ENCODE results near the gene MITF. TPM values are rescaled to one million over a fixed set of nuclear protein-coding genes. Genes with fewer than 3 reads are reported as not detected.

The MITF gene
- total RNA-seq, 1 experiment from 2014 or later = 40.3 TPM

DNA sequence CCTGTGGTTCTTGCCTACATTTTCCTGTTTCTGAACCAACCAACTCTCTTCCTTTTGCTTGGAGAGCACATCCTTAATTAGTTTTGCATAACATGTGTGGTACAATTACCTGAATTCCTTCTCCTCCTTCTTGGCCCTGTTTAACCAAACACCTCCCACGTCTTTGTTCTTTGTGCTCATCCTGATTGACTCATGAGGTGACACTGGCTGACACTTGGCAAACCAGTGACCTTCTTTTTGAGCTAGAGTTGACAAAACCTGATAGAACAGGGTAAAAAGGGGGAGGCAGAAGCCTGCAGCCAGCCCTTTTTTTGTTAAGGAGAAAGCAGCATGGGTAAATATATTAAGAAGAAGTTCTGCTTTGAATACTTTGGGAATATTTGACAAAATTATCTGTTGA, 161.1 kb downstream of the MITF start:
- peaks cover 4% of the 10 kb centered on the region for H3K36me3 Mint-ChIP-seq (ENCODE audit: insufficient read depth, unreplicated experiment)
- CTCF ChIA-PET = interaction anchor here (0.6 kb wide), 1 partner anchor 18 kb away, joined by 3 read pairs; no protein-coding TSS in a partner anchor
- H3K9me3 Mint-ChIP-seq (ENCODE audit: low read depth, unreplicated experiment) = no peaks in the 10 kb centered on the region
- BruUV-seq (replicated peaks) = no TSS peak
- peaks cover 39% of the 10 kb centered on the region for H3K4me1 Mint-ChIP-seq (ENCODE audit: low read depth, unreplicated experiment)
- H3K4me3 Mint-ChIP-seq (ENCODE audit: low read depth, unreplicated experiment) = no peak overlapping the region
- DNase-seq = no peak
- TF ChIP-seq, protein P1, sequence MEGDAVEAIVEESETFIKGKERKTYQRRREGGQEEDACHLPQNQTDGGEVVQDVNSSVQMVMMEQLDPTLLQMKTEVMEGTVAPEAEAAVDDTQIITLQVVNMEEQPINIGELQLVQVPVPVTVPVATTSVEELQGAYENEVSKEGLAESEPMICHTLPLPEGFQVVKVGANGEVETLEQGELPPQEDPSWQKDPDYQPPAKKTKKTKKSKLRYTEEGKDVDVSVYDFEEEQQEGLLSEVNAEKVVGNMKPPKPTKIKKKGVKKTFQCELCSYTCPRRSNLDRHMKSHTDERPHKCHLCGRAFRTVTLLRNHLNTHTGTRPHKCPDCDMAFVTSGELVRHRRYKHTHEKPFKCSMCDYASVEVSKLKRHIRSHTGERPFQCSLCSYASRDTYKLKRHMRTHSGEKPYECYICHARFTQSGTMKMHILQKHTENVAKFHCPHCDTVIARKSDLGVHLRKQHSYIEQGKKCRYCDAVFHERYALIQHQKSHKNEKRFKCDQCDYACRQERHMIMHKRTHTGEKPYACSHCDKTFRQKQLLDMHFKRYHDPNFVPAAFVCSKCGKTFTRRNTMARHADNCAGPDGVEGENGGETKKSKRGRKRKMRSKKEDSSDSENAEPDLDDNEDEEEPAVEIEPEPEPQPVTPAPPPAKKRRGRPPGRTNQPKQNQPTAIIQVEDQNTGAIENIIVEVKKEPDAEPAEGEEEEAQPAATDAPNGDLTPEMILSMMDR (IDR thresholded peaks at IDR 0.05; ENCODE audit: unreplicated experiment) = no peak
- no peak overlapping the region for H3K27ac Mint-ChIP-seq (ENCODE audit: unreplicated experiment)
- intact Hi-C loops (cut with micrococcal nuclease; ENCODE audit: unreplicated experiment) = no loop called here
- no peaks in the 10 kb centered on the region for H3K27me3 Mint-ChIP-seq (ENCODE audit: unreplicated experiment)

DNA sequence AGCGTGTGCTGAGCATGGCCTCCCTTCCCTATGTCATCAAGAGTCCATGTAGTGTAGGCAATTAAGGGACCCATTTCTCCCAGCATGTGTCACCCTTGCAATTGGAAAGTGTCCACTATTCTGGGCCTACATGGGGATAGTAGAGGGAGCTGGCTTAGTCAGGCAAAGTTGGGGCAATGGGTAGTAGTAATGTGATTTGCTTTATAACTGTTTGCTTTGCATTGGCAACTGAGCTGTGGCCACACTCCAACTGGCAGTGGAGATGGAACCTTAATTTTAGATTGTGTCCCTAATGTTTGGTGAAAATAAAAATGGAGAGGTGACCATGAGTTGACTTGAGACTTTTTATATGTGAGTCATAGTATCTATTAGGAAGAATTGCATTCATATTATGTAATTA, 162.5 kb downstream of the MITF start:
- no peak overlapping the region for H3K4me3 Mint-ChIP-seq (ENCODE audit: low read depth, unreplicated experiment)
- peaks cover 4% of the 10 kb centered on the region for H3K36me3 Mint-ChIP-seq (ENCODE audit: insufficient read depth, unreplicated experiment)
- H3K9me3 Mint-ChIP-seq (ENCODE audit: low read depth, unreplicated experiment) = no peaks in the 10 kb centered on the region
- CTCF ChIA-PET = interaction anchor here (0.9 to 1.2 kb wide), 2 partner anchors 10 to 21 kb away, joined by 3 to 8 read pairs; no protein-coding TSS in a partner anchor
- no peak overlapping the region for H3K27ac Mint-ChIP-seq (ENCODE audit: unreplicated experiment)
- no TSS peak for BruUV-seq (replicated peaks)
- intact Hi-C loops (cut with micrococcal nuclease; ENCODE audit: unreplicated experiment) = no loop called here
- no peaks in the 10 kb centered on the region for H3K27me3 Mint-ChIP-seq (ENCODE audit: unreplicated experiment)
- DNase-seq = no peak
- H3K4me1 Mint-ChIP-seq (ENCODE audit: low read depth, unreplicated experiment) = peaks cover 54% of the 10 kb centered on the region
- TF ChIP-seq, protein P1 (IDR thresholded peaks at IDR 0.05; ENCODE audit: unreplicated experiment) = no peak

DNA sequence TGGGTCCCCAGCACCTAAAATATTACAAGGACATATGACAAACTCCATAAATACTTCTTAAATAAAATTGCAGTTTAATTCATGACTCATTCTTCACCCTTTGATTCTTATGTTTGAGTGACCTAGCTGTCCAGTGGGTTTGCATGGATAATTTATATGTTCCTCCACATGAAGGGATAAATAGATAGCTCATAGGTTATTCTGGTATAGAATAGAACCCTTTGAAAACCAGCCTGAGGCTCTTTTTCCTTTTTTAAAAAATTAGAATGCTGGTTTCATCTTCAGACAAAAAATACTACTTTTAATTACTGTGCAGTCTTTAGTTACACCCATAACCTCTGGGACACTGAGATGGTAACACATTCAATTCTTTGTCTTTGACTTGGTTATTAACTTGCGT, 163.1 kb downstream of the MITF start:
- no peaks in the 10 kb centered on the region for H3K9me3 Mint-ChIP-seq (ENCODE audit: low read depth, unreplicated experiment)
- peaks cover 60% of the 10 kb centered on the region for H3K4me1 Mint-ChIP-seq (ENCODE audit: low read depth, unreplicated experiment)
- BruUV-seq (replicated peaks) = no TSS peak
- no peak overlapping the region for H3K27ac Mint-ChIP-seq (ENCODE audit: unreplicated experiment)
- DNase-seq = no peak
- intact Hi-C loops (cut with micrococcal nuclease; ENCODE audit: unreplicated experiment) = no loop called here
- H3K36me3 Mint-ChIP-seq (ENCODE audit: insufficient read depth, unreplicated experiment) = peaks cover 4% of the 10 kb centered on the region
- H3K4me3 Mint-ChIP-seq (ENCODE audit: low read depth, unreplicated experiment) = no peak overlapping the region
- CTCF ChIA-PET = interaction anchor here (0.9 to 1.2 kb wide), 2 partner anchors 11 to 21 kb away, joined by 3 to 8 read pairs; no protein-coding TSS in a partner anchor
- TF ChIP-seq, protein P1 (IDR thresholded peaks at IDR 0.05; ENCODE audit: unreplicated experiment) = no peak
- no peaks in the 10 kb centered on the region for H3K27me3 Mint-ChIP-seq (ENCODE audit: unreplicated experiment)

DNA sequence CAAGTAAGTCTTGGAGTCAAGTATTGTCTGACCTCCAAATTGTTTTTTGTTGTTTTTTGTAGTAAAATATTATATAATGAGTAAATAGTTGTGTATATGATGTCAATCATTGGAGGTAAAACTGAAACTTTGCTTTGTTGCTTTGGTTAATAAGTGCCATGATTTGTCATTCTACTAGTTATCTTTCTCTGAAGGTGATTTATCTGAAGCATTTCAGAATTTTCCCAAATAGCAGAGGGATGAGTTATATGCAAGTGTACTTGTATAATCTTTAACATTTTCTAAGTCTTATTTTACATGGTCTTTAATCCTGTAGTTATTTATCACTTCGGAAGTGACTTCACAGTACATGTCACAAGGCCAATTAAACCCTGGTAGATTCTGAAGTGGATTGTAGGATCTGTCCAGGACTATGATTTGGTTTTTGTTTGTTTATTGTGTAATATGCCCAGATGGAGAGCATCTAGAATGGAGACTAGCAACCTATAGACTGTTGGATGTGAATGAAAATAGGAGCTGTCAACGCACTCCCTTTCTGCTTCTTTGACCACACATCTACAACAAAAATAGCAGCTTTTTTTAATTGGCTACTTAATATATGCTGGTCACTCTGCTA, 167.2 kb downstream of the MITF start:
- peaks cover 11% of the 10 kb centered on the region for H3K36me3 Mint-ChIP-seq (ENCODE audit: insufficient read depth, unreplicated experiment)
- DNase-seq = no peak
- peak overlapping the region; percentile 66 for H3K27ac Mint-ChIP-seq (ENCODE audit: unreplicated experiment)
- H3K9me3 Mint-ChIP-seq (ENCODE audit: low read depth, unreplicated experiment) = peaks cover 6% of the 10 kb centered on the region
- H3K4me3 Mint-ChIP-seq (ENCODE audit: low read depth, unreplicated experiment) = no peak overlapping the region
- no TSS peak for BruUV-seq (replicated peaks)
- intact Hi-C loops (cut with micrococcal nuclease; ENCODE audit: unreplicated experiment) = loop anchor here (2.0 kb wide), 1 partner anchor 26 kb away; no protein-coding TSS in a partner anchor
- TF ChIP-seq, protein P1 (IDR thresholded peaks at IDR 0.05; ENCODE audit: unreplicated experiment) = no peak
- H3K4me1 Mint-ChIP-seq (ENCODE audit: low read depth, unreplicated experiment) = peaks cover 49% of the 10 kb centered on the region
- CTCF ChIA-PET = no interaction called here
- no peaks in the 10 kb centered on the region for H3K27me3 Mint-ChIP-seq (ENCODE audit: unreplicated experiment)

Measured in Calu3 (cell line).